ENCODE measurements around the gene MSI2.

Gene MSI2

GRCh38 chr17:57461082-57461481 lies 204.8 kb downstream of the MSI2 start:
- no peak for DNase-seq

- DNase-seq: no peak
Measured at GRCh38 chr17:57462007-57462579, 205.8 kb downstream of the MSI2 start.

- DNase-seq: no peak
Measured at GRCh38 chr17:57463103-57463885, 207.0 kb downstream of the MSI2 start.

GRCh38 chr17:57464191-57464864 lies 208.0 kb downstream of the MSI2 start:
- no peak for DNase-seq

GRCh38 chr17:57465610-57466009 lies 209.3 kb downstream of the MSI2 start:
- no peak for DNase-seq

GRCh38 chr17:57466017-57466471 lies 209.7 kb downstream of the MSI2 start:
- DNase-seq: no peak

- DNase-seq: no peak
Measured at GRCh38 chr17:57466521-57466920, 210.2 kb downstream of the MSI2 start.

GRCh38 chr17:57467226-57467625 lies 210.9 kb downstream of the MSI2 start:
- DNase-seq: no peak

GRCh38 chr17:57467801-57468200 lies 211.5 kb downstream of the MSI2 start:
- DNase-seq: no peak

- DNase-seq: no peak
Measured at GRCh38 chr17:57468932-57469775, 212.8 kb downstream of the MSI2 start.

- no peak for DNase-seq
Measured at GRCh38 chr17:57470906-57471305, 214.6 kb downstream of the MSI2 start.

- DNase-seq: peak; percentile 38
Measured at GRCh38 chr17:57471868-57472368, 215.6 kb downstream of the MSI2 start.

- DNase-seq: no peak
Measured at GRCh38 chr17:57475796-57476195, 219.5 kb downstream of the MSI2 start.

- DNase-seq: no peak
Measured at GRCh38 chr17:57477522-57478362, 221.4 kb downstream of the MSI2 start.

- no peak for DNase-seq
Measured at GRCh38 chr17:57478478-57479250, 222.3 kb downstream of the MSI2 start.

- DNase-seq: no peak
Measured at GRCh38 chr17:57480438-57481196, 224.3 kb downstream of the MSI2 start.

GRCh38 chr17:57481910-57482391 lies 225.6 kb downstream of the MSI2 start:
- no peak for DNase-seq

GRCh38 chr17:57482657-57483056 lies 226.3 kb downstream of the MSI2 start:
- no peak for DNase-seq

GRCh38 chr17:57484081-57484666 lies 227.9 kb downstream of the MSI2 start:
- no peak for DNase-seq

Measured in right kidney (tissue), 1 donor.